WERI-Rb-1 (cell line): Measurements from ENCODE around the gene NMT2.

Experiments used
- DNase-seq: peaks from one replicate; pipeline ENCODE4 v3.0.0-alpha.2; 2020
- H3K27ac ChIP-seq: fragments of 250-450 bp; sonication (Bioruptor Pico); 2 replicates; pipeline ENCODE4 v1.5.1; 2020; ENCODE audit warnings: mild to moderate bottlenecking, moderate library complexity
- H3K27me3 ChIP-seq: fragments of 250-450 bp; sonication (Bioruptor Pico); 2 replicates; pipeline ENCODE4 v1.5.1; 2021; ENCODE audit warnings: mild to moderate bottlenecking, low read depth, moderate library complexity; ENCODE audit not compliant: insufficient read depth, severe bottlenecking
- H3K36me3 ChIP-seq: fragments of 250-450 bp; sonication (Bioruptor Pico); 2 replicates; pipeline ENCODE4 v1.5.1; 2020; ENCODE audit warnings: mild to moderate bottlenecking, moderate library complexity
- H3K4me3 ChIP-seq: 2 replicates; pipeline ENCODE4 v1.5.1; 2011; ENCODE audit warnings: low read depth, mild to moderate bottlenecking, control low read depth, low read length
- H3K9me3 ChIP-seq: fragments of 250-450 bp; sonication (Bioruptor Pico); 2 replicates; pipeline ENCODE4 v1.5.1; 2021; ENCODE audit warnings: mild to moderate bottlenecking, moderate library complexity; ENCODE audit not compliant: severe bottlenecking
- CTCF ChIP-seq: IDR thresholded peaks from 2 replicates; pipeline ENCODE4 v1.5.1; 2011; ENCODE audit warnings: low read depth, mild to moderate bottlenecking, control low read depth, inconsistent platforms, low read length

Gene NMT2

GRCh38 chr10:15168291-15168785 is at the start of gene NMT2:
Gene NMT2, minus strand, starts transcription at chr10:15168693. Its CDS starts 81 bp downstream, at chr10:15168612.
- Histone ChIP-seq H3K36me3 (no peaks in the 10 kb centered on the region), H3K4me3 (peak within 1 kb of the TSS; percentile 76), H3K27me3 (no peaks in the 10 kb centered on the region), H3K9me3 (no peaks in the 10 kb centered on the region), H3K27ac (peak within 1 kb of the TSS; percentile 80)
- peak; percentile 76 for DNase-seq
- TF ChIP-seq CTCF: peak; percentile 42; the same call in 1 of the 2 replicates

GRCh38 chr10:15216700-15217099 is 48.2 kb upstream of the NMT2 start:
- no peaks in the 10 kb centered on the region for H3K27me3 ChIP-seq
- no peak overlapping the region for H3K4me3 ChIP-seq
- no peaks in the 10 kb centered on the region for H3K36me3 ChIP-seq
- H3K27ac ChIP-seq: no peak overlapping the region
- no peaks in the 10 kb centered on the region for H3K9me3 ChIP-seq
- no peak for DNase-seq
- no peak for TF ChIP-seq CTCF

GRCh38 chr10:15214237-15214636 is 45.7 kb upstream of the NMT2 start:
- Histone ChIP-seq H3K27ac (no peak overlapping the region), H3K27me3 (no peaks in the 10 kb centered on the region), H3K36me3 (no peaks in the 10 kb centered on the region), H3K4me3 (no peak overlapping the region), H3K9me3 (no peaks in the 10 kb centered on the region)
- no peak for DNase-seq
- TF ChIP-seq CTCF: no peak

GRCh38 chr10:15213461-15213861 is 45.0 kb upstream of the NMT2 start:
- Histone ChIP-seq H3K36me3 (no peaks in the 10 kb centered on the region), H3K27ac (no peak overlapping the region), H3K27me3 (no peaks in the 10 kb centered on the region), H3K4me3 (no peak overlapping the region), H3K9me3 (no peaks in the 10 kb centered on the region)
- no peak for TF ChIP-seq CTCF
- DNase-seq: no peak

GRCh38 chr10:15211464-15211979 is 43.0 kb upstream of the NMT2 start:
- H3K27ac ChIP-seq: no peak overlapping the region
- no peaks in the 10 kb centered on the region for H3K9me3 ChIP-seq
- no peaks in the 10 kb centered on the region for H3K27me3 ChIP-seq
- H3K36me3 ChIP-seq: no peaks in the 10 kb centered on the region
- no peak for DNase-seq
- TF ChIP-seq CTCF: no peak
- no peak overlapping the region for H3K4me3 ChIP-seq

- Histone ChIP-seq H3K4me3 (no peak overlapping the region), H3K27me3 (no peaks in the 10 kb centered on the region), H3K27ac (no peak overlapping the region), H3K36me3 (no peaks in the 10 kb centered on the region), H3K9me3 (no peaks in the 10 kb centered on the region)
- no peak for TF ChIP-seq CTCF
- DNase-seq: no peak
These were observed 42.0 kb upstream of the NMT2 start for GRCh38 chr10:15210521-15210920.
